H7 (cell line): ENCODE measurements around the gene CNR2. TPM values are rescaled to one million over a fixed set of nuclear protein-coding genes. Genes with fewer than 3 reads are reported as not detected.
"Not testable (repeated sequence)": the region's sequence is repeated elsewhere in the genome, so short reads cannot be mapped to it uniquely, and the experiment has no call there.

Experiments used
- DNase-seq: peaks from one replicate; pipeline ENCODE4 v3.0.0; 2012
- H3K27me3 ChIP-seq: 2 replicates; pipeline ENCODE4 v1.6.0; 2011; ENCODE audit warnings: mild to moderate bottlenecking, low read length; ENCODE audit not compliant: control insufficient read depth, insufficient read depth
- H3K36me3 ChIP-seq: replicated peaks from 2 replicates; pipeline ENCODE4 v1.5.1; 2011; ENCODE audit warnings: low read length; ENCODE audit not compliant: control insufficient read depth, insufficient read depth
- H3K4me3 ChIP-seq: 2 replicates; pipeline ENCODE4 v1.5.1; 2011; ENCODE audit warnings: low read depth, mild to moderate bottlenecking, control low read depth, low read length, moderate library complexity; ENCODE audit not compliant: insufficient read depth
- total RNA-seq: library from RNA; depleted of rRNA; stranded (reverse); fragments of >200 nt; shearing (Covaris generic); gene quantifications from 2 replicates; pipeline ENCODE4 v1.2.3, GENCODE V29; 2014

The CNR2 gene
- total RNA-seq, 1 experiment from 2014 or later: not detected

GRCh38 chr1:23847482-23848095 lies 65.6 kb downstream of the CNR2 start:
- not testable (repeated sequence) for H3K36me3 ChIP-seq, H3K4me3 ChIP-seq, DNase-seq, H3K27me3 ChIP-seq

- Histone ChIP-seq H3K36me3 (no peaks in the 10 kb centered on the region), H3K4me3 (no peak overlapping the region), H3K27me3 (peaks cover 1% of the 10 kb centered on the region)
- no peak for DNase-seq
Observed at GRCh38 chr1:23845163-23845562, 68.0 kb downstream of the CNR2 start.

GRCh38 chr1:23843644-23844043 lies 69.5 kb downstream of the CNR2 start:
- Histone ChIP-seq H3K4me3 (no peak overlapping the region), H3K27me3 (peaks cover 1% of the 10 kb centered on the region), H3K36me3 (no peaks in the 10 kb centered on the region)
- DNase-seq: no peak

GRCh38 chr1:23838401-23838866 lies 74.7 kb downstream of the CNR2 start:
- peak; percentile 86 for DNase-seq
- Histone ChIP-seq H3K36me3 (no peaks in the 10 kb centered on the region), H3K27me3 (peaks cover 7% of the 10 kb centered on the region), H3K4me3 (peak overlapping the region; percentile 46)

- H3K36me3 ChIP-seq: no peaks in the 10 kb centered on the region
- H3K27me3 ChIP-seq: peaks cover 7% of the 10 kb centered on the region
- H3K4me3 ChIP-seq: peak overlapping the region; percentile 46
- DNase-seq: peak; percentile 10
Observed at GRCh38 chr1:23837908-23838307, 75.3 kb downstream of the CNR2 start.

- H3K4me3 ChIP-seq: no peak overlapping the region
- no peaks in the 10 kb centered on the region for H3K36me3 ChIP-seq
- peaks cover 6% of the 10 kb centered on the region for H3K27me3 ChIP-seq
- no peak for DNase-seq
Observed at GRCh38 chr1:23836037-23836436, 77.1 kb downstream of the CNR2 start.

- not testable (repeated sequence) for H3K27me3 ChIP-seq, DNase-seq, H3K4me3 ChIP-seq, H3K36me3 ChIP-seq
Observed at GRCh38 chr1:23834156-23834555, 79.0 kb downstream of the CNR2 start.

GRCh38 chr1:23827717-23828116 lies 85.4 kb downstream of the CNR2 start:
- Histone ChIP-seq H3K4me3 (no peak overlapping the region), H3K36me3 (no peaks in the 10 kb centered on the region), H3K27me3 (no peaks in the 10 kb centered on the region)
- DNase-seq: no peak

GRCh38 chr1:23826590-23826989 lies 86.6 kb downstream of the CNR2 start:
- not testable (repeated sequence) for H3K27me3 ChIP-seq, H3K36me3 ChIP-seq, DNase-seq, H3K4me3 ChIP-seq

- no peak for DNase-seq
- H3K36me3 ChIP-seq: no peaks in the 10 kb centered on the region
- peak overlapping the region; percentile 98 for H3K4me3 ChIP-seq
- no peaks in the 10 kb centered on the region for H3K27me3 ChIP-seq
Observed at GRCh38 chr1:23825762-23826522, 87.2 kb downstream of the CNR2 start.

GRCh38 chr1:23825076-23825761 lies 87.9 kb downstream of the CNR2 start, which contains the start of gene HMGCL:
Gene HMGCL, minus strand, starts transcription at chr1:23825429. Its CDS starts 14 bp downstream, at chr1:23825415.
- Histone ChIP-seq H3K36me3 (no peaks in the 10 kb centered on the region), H3K27me3 (no peaks in the 10 kb centered on the region), H3K4me3 (peak within 1 kb of the TSS; percentile 98)
- DNase-seq: peak; percentile 93

GRCh38 chr1:23824711-23825075 lies 88.5 kb downstream of the CNR2 start:
- H3K27me3 ChIP-seq: no peaks in the 10 kb centered on the region
- H3K4me3 ChIP-seq: peak overlapping the region; percentile 98
- no peaks in the 10 kb centered on the region for H3K36me3 ChIP-seq
- DNase-seq: no peak

GRCh38 chr1:23823767-23824166 lies 89.4 kb downstream of the CNR2 start:
- no peaks in the 10 kb centered on the region for H3K36me3 ChIP-seq
- no peaks in the 10 kb centered on the region for H3K27me3 ChIP-seq
- H3K4me3 ChIP-seq: no peak overlapping the region
- no peak for DNase-seq
